OCI-M1 (cell line): Measurements from ENCODE around the gene MT4.
"Not testable (repeated sequence)": the region's sequence is repeated elsewhere in the genome, so short reads cannot be mapped to it uniquely, and the experiment has no call there.

Experiments
- DNase-seq: peaks from one replicate; lab custom pipeline; 2025; lab: John Stamatoyannopoulos, UW

Gene MT4

DNA sequence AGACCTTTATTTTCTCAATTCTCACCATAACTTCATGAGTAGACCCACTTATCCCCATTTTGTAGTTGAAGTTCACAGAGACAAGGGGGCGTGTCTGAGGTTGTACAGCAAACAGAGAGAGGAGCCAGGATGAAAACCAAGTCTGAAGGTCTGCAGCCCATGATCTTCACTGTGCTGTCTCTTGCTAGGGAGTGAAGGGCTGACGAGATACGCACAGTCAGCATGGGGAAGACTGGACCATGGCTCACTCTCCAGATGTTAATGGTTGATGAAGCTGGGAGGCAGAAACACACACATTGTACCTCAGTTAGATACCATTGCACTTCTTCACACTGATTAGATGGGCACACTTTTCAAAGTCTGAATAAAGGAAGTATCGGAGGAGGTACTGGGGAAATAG lies 5.8 kb upstream of the MT4 start:
- DNase-seq, result no peak

DNA sequence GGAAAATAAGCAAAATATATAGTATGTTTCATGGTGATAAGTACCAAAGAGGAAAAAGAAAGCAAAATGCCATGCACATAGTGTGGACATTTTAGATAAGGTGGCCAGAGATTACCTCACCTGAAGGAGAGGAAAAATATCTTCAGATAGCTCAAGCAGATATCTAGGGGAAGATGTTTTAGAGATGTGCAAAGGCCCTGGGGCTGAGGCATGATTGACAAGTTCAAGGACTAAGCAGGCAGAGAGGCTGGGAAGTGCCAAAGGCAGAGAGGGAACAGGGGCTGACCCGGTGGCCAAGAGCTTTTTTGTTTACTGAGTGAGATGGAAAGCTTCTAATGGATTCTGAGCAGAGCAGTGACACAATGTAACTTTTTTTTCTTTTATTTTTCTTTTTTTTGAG lies 4.4 kb upstream of the MT4 start:
- no peak for DNase-seq

DNA sequence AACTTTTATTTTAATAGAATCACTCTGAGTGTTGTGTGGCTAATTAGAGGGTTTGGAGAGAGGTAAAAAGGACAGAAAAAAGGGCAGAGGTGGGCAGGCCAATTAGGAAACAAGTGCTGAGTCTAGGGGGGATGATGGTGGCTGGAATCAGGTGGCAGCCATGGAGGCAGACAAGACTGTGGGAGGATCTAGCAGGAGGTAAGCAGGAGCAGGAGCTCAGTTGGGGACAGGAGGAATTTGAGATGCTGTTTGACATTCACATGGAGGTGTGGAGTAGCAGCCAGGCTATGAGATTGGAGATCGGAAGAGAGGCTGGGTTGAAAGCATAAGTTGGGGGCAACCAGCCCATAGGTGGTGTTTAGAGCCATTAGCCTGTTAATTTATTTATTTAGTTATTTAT lies 3.7 kb upstream of the MT4 start:
- no peak for DNase-seq

DNA sequence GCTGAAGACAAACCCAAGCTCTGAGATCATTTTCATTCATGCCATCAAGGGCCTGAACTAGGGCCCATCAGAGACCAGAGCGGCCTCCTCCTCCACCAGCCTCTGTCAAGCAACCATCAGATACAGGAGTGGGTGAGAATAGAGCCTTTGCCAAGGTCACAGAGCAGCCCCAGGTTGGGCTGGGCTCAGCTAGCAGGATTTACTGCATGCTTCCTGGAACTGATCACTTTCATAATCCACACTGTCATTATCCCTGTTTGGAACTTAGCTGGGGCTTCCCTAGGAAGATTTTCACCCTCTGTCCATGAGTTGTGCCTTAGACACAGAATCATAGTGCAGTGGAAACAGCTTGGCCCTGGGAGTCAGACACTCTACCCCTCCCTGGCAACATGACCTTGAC lies 5.1 kb downstream of the MT4 start:
- DNase-seq, result no peak

DNA sequence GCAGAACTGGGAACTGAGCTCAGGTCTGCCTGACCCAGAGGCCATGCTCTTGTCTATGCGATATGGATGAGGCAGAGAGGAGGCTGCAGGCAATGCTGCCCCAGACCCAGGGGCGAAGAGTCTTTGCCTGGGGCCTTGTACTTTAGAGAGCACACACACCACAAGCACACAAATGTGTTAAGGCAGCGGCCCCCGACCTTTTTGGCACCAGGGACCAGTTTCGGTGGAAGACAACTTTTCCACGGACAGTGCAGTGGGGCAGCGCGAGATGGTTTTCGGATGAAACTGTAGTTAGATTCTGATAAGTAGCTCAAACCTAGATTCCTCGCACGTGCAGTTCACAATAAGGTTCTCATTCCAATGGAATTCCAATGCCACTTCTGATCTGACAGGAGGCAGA lies 6.7 kb downstream of the MT4 start:
- DNase-seq, result no peak

DNA sequence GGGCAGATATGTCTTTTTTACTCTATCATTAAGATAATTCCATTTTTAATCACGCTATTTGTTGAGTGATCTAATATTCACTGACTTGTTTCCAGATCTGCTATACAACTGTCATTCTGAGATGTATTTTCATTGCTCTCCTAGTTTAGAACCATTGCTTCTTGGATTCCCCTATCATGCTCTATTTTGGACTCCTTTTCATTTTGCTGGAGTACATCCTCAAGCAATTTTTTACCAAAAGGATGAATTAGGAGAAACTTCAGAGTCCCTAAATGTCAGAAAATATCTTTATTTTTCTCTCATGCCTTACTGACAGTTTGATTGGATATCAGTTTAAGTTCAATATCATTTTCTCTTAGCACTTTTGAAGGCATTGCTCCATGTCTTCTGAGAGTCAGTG lies 9.8 kb downstream of the MT4 start:
- DNase-seq, result no peak

DNA sequence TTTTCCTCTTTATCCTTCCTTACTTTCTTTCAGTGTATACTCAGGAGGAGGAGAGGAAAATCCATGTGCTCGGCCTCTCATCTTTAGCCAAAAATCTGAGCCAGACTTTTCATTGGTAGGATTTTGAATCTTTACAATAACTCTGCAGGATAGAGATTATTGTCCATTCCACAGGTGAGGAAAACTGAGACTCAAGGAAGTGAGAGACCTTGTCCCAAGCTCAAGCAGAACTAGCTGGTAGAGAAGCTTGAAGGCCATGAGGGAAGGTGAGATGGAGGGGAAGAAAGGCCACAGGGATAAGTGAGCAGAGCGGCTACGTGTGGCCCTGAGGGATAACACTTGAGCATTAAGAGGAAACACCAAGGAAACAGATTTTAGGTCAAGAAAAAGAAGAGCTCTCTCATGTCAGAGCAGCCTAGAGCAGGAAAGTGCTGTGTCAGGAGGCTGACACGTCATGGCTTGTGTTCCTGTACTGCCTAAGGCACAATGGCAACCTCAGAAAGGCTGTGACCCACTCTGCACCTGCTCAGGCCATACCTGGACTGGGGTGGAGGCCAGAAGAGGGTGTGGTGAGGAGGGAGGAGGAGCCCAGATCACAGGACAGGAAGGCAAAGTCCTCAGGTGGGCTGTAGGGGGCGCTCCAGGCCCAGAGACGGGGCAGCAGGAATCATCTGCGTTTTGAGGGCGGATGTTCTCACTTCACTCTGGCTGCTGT lies 11.9 kb downstream of the MT4 start:
- peak; percentile 69 for DNase-seq

DNA sequence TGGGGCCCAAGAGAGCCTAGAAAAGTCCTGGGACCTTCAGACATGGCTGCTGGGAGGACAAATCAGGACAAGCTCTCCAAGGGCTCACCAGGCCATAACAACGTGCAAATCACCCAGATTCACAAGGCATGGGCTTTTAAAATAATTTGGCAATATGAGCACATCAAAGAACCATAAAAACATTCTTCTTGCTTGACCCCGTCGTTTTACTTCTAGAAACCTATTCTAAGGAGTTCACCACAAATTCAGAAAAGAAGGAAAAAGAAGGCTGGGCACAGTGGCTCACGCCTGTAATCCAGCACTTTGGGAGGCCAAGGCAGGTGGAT lies 12.4 kb downstream of the MT4 start:
- DNase-seq, result no peak

DNA sequence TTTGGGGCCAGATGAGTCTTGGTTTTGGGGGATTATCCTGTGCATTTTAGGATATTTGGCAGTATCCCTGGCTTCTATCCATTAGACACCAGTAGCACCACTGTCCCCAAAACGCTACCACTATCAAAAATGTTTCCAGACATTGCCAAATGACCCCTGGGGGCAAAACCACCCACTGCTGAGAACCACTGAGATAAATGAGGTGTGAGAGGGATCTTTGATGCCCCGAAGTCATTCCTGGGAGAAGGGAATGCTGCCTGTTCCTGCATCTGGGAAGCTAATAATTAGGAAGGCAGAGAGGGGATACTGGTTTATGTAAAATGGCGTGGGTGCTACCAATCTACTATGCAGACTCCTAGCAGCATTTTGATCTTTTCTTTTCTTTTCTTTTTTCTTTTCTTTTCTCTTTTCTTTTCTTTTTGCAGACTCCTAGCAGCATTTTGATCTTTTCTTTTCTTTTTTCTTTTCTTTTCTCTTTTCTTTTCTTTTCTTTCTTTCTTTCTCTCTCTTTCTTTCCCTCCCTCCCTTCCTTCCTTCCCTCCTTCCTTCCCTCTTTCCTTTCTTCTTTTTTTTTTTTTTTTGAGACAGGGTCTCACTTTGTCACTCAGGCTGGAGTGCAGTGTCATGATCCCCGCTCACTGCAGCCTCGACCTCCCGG lies 15.6 kb downstream of the MT4 start:
- no peak for DNase-seq

DNA sequence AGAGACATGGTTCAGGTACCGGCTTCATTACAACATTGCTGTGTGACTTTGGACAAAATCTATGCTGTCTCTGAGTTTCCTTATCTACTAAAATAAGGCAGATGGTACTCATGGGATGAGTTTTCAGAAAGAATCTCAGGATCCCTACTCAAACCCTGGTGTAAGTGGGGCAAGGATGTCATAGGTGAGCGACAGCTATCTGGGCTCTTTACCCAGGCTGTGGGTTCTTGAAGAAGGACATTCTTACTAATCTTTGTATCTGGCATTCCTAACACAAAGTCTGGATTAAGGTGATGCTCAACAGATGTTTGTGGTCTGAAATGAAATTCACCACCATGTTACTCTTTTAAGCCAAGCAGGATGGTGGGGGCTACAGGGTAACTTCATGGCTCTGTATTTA lies 18.0 kb downstream of the MT4 start:
- DNase-seq, result not testable (repeated sequence)

DNA sequence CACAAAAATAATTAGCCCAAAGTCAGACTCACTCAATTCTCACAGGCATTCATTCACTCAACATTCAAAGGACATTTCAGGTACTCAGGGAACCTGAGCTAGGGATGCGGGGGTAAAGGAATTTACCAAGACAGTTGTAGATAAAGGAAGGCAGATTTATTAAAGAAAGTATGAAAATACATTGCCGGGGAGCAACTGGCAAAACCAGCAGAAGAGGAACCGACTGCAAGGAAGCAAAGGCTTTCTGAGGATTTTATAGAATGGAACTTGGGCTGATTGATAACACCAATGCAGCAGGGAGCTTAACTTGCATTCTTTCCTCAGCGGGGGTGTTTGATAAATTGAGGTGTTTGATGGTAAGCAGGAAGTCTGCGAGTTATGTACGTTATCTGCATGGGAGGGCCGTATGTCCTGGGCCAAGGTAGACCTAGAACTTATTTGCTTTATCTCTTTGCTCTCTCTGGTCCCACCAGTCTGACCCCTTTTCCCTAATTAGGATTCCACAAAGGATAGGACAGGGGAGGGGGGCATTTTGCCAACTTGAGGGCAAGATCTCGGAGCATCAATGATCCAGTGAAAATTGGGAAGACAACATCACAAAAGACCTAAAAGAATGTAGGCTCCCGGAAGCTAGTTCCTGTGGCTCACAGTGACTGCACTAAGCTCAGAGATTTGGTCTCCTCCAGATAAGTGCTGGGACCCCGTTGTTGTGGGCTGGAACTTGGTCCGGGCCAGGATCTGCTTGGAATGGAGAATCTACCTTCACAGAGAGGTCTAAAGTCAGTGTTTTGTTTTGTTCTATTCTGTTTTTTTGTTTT lies 18.7 kb downstream of the MT4 start:
- no peak for DNase-seq

DNA sequence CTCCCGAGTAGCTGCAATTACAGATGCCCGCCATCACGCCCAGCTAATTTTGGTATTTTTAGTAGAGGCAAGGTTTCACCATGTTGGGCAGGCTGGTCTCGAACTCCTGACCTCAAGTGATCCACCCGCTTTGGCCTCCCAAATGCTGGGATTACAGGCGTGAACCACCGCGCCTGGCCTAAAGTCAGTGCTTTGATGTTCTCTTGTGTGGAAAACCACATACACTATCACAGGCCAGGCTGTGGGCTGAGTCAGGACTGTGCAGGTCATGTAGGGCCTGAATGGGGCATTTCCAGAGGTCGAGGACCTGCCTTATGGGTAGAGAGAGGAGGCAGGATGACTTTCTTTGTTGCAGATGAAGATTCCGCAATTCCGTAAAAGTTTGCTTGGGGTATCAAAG lies 19.4 kb downstream of the MT4 start:
- no peak for DNase-seq

DNA sequence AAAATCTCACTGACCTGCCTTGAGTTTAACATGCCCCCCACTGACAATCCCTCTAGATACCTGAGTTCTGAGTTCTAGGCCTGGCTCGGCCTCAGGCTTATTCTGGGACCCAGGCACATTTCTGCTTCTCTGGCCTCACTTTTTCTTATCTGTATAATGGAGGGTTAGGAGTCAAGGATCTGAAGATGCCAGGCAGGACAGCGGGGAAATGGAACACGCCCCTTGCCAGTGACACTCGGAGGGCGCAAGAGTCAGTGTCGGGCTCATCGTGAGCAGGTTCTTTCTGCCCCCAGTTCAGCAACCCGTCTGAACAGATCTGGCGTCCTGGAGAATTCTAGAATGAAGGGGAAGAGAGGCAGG lies 23.9 kb downstream of the MT4 start:
- no peak for DNase-seq

DNA sequence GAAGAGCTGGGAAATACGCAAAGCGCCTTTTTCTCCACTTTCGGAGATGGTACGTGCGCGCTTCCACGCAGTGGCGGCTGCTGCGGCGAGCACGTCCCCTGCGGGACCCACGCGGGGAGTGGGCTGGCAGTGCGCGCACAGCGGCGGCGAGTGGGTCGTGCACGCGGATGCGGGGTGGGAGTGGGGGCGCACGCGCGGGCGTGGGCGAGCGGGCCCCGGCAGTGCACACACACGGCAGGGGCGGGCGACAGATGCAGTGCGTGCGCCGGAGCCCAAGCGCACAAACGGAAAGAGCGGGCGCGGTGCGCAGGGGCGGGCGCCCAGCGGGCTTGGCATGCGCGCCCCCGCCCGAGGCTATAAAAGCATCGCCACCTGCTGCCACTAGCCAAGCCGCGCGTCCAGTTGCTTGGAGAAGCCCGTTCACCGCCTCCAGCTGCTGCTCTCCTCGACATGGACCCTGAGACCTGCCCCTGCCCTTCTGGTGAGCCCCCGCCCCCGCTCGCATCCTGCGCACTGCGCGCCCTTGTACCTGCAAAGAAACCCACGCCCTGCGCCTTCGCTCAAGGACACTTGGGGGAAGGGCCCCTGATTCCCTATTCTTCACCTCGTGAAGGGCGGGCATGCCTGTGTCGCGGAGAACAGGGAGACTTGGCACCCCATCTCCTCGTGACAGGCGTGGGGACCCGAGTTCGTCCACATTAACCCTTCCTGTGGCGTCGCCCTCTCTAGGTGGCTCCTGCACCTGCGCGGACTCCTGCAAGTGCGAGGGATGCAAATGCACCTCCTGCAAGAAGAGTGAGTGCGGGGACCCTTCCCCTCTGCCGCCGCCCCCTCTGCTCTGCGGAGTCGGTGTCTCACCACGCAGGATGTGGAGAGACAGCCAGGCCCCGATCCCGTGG lies 24.5 kb downstream of the MT4 start, which contains the start of gene MT3:
MT3 (plus strand) TSS at position 388 of the 899 bp plus-strand sequence; CDS start at position 451, 63 bp downstream.
- DNase-seq, result no peak

DNA sequence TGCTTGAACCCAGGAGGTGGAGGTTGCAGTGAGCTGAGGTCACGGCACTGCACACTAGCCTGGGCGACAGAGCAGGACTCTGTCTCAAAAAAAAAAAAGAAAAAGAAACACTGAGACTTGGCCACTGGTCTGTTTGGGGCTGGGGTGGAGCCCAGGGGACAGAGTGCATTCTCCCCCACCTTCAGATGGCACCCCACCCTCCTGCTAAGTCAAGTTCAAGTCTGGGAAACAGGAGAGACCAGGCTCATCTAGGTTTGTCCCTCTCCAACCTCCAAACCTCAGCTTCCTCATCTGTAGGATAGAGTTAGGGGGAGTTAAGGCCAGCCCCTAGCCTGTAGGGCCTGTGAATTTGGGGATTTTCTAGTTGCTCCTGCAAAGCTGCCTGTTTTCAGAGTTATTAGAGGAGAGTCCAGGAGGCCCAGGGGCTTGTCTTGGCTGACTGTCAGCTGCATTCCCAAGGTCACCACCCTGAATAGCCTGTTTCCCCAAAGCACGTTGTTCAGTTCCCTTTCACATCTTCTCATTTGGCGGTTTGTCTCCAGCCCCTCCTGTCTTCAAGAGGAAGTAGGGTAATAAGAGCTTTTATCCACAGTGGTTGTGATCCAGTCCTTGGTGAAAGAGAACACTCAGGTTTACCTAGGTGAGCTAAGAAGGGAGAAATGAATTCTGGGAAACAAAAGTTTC lies 26.6 kb downstream of the MT4 start:
- DNase-seq, result peak; percentile 55

DNA sequence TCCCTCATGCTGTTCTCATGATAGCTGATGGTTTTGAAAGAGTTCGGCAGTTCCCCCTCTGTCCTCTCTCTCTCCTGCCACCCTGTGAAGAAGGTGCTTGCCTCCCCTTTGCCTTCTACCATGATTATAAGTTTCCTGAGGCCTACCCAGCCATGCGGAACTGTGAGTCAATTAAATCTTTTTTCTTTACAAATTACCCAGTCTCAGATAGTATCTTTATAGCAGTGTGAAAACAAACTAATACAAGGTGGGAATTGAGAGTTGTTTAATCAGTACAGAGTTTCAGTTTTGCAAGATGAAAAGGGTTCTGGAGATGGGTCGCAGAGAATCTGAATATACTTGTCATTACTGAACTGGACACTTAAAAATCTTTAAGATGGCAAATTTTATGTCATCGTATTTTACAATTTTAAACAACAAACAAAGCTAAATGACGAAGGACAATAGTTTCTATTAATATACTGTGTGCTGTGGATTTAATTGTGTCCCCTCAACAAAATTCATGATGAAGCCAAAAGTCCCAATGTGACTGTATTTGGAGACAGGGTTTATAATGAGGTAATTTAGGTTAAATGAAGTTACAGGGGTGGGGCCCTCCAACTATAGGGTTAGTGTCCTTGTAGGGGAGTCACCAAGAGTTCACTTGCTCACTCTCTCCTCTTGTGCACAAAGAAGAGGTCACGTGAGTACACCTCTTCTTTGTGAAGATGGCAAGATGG lies 28.9 kb downstream of the MT4 start:
- DNase-seq, result no peak

DNA sequence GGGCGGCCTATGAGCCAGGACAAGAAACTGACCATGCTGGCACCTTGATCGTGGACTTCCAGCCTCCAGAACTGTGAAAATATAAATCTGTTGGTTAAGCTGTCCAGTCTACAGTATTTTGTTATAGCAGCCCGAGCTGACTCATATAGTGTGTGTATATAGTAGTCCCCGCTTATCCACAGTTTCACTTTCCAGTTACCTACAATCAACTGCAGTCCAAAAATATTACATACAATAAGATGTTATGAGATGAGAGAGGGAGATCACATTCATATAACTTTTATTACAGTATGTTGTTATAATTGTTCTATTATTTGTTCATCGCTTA lies 29.4 kb downstream of the MT4 start:
- DNase-seq, result no peak

DNA sequence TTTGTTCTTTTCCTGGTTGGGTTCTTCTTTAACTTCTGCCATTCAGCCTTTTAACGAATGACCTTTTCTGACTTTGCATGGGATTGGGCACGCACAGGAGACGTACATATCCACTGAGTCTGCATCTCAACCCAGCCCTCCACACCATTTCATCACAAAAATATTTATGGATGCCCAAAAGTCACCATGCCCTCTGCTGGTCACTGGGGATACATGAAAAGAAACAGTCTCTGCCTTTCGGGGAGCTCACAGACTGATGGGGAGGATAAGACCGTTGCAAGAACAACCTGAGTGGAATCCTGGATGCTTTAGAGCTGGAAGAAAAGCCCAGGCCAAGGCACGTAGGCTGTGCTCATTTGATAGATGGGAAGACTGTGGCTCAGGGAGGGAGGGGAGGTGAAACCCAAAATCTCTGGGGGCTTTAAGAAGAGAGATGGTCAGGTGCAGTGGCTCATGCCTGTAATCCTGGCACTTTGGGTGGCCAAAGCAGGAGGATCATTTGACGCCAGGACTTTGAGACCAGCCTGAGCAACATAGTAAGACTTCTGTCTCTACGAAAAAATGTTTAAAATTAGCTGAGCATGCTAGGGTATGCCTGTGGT lies 35.6 kb downstream of the MT4 start:
- peak; percentile 70 for DNase-seq

DNA sequence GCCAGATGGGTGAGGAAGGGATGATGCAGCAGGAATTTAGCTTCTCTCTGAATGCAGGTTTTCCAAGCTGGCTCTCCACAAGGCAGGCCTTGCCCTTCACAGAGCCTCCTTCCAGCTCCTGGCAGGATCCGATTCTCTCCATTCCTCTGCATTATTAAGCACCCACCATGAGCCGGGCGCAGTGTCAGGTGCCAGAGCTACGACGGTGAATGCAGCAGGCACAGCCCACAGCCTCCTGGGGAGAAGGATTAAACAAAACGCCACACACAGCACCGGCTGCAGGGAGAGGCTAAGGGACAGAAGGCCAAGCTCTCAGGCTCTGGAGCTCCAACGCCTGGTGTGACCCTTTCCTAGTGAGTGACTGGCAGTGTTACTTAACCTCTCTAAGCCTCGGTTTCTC lies 36.5 kb downstream of the MT4 start:
- no peak for DNase-seq

DNA sequence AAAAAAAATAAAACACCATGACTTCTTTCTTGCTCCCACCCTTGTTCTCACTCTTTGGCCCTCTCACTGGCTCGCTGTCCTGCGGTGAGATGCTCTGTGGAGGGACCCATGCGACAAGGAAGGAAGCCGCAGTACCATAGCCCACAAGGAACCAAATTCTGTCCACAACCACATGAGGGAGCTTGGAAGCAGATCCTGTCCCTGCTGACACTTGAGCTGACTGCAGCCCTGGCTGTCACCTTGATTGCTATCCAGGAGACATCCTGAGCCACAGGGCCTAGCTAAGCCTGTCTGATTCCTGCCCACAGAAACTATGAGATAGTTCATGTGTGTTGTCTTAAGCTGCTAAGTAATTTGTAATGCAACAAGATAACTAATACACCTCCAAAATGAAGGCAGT lies 38.7 kb downstream of the MT4 start:
- DNase-seq, result peak; percentile 35

DNA sequence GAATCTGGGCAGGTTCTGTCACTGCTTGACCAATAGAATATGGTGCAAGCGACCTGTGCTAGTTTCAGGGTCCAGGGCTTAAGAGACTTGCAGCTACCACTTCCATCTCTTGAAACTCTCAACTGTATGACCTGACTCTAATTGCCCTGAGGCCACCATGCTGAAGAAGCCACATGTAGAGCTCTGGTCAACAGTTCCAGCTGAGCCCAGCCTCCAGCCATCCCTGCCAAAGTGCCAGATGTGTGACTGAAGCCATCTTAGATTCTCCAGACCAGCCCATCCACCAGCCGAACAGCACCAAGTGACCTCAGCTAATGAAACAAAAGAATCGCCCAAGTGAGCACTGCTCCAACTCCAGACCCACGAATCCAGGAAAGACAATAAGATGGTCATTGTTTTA lies 40.1 kb downstream of the MT4 start:
- no peak for DNase-seq
